Heart right ventricle (tissue), 16 donors: Measurements from ENCODE around the gene EGFLAM. TPM values are rescaled to one million over a fixed set of nuclear protein-coding genes. Genes with fewer than 3 reads are reported as not detected.

Experiments
- ATAC-seq, 8 donors: fragments of 200-7000 bp; cut with Tn5 transposase; one replicate each; pipeline ENCODE4 v1.9.1; 2020; ENCODE audit warnings: mild to moderate bottlenecking in 8 of 8, moderate library complexity in 8 of 8, moderate number of reproducible peaks in 1 of 8
- DNase-seq, 2 donors: peaks; one replicate each; pipeline ENCODE4 v3.0.0-alpha.2; 2020
- H3K27ac ChIP-seq, 10 donors: fragments of 200-600 bp; sonication (generic) in 2 of 10; one replicate each; pipeline versions ENCODE4 v1.5.0 to v1.8.0; 2020 to 2022; ENCODE audit warnings: mild to moderate bottlenecking in 3 of 10
- H3K27me3 ChIP-seq, 7 donors: fragments of 200-600 bp; one replicate each; pipeline ENCODE4 v1.8.0; 2021 to 2022; ENCODE audit warnings: mild to moderate bottlenecking in 2 of 7
- H3K36me3 ChIP-seq, 9 donors: fragments of 200-600 bp; sonication (generic) in 1 of 9; one replicate each; pipeline versions ENCODE4 v1.5.0 to v1.8.0; 2020 to 2022; ENCODE audit warnings: mild to moderate bottlenecking in 2 of 9
- H3K4me1 ChIP-seq, 9 donors: fragments of 200-600 bp; sonication (generic) in 1 of 9; one replicate each; pipeline versions ENCODE4 v1.5.0 to v1.8.0; 2020 to 2022; ENCODE audit warnings: mild to moderate bottlenecking in 4 of 9
- H3K4me3 ChIP-seq, 10 donors: fragments of 200-600 bp; sonication (generic) in 2 of 10; one replicate each; pipeline versions ENCODE4 v1.5.0 to v1.8.0; 2020 to 2022; ENCODE audit warnings: mild to moderate bottlenecking in 7 of 10, moderate library complexity in 2 of 10
- H3K9me3 ChIP-seq, 11 donors: fragments of 200-600 bp in 10 of 11; sonication (generic) in 2 of 11; one replicate each; pipeline versions ENCODE4 v1.5.0 to v1.8.0; 2013 to 2022; ENCODE audit warnings: mild to moderate bottlenecking in 2 of 11, control low read depth in 1 of 11, moderate library complexity in 1 of 11
- WGBS, 2 donors: extraction: QIAGEN DNeasy Blood & Tissue Kit; methylation state at CpG; one replicate each; pipeline ENCODE4 v1.1.7; 2013; ENCODE audit warnings: inconsistent platforms in 1 of 2; 5-methylcytosine and 5-hydroxymethylcytosine counted together
- intact Hi-C, 10 donors: fragments of 100-400 bp; cut with DNase I; formaldehyde crosslinking; loops; one replicate each; pipeline versions ENCODE4 v1.11.1 to v1.14.2; 2022
- polyA plus RNA-seq, 2 donors: library from polyadenylated mRNA; stranded (reverse); fragments of 200-250 nt; gene quantifications; one replicate each; pipeline ENCODE4 v1.2.3, GENCODE V29; 2013
- total RNA-seq, 10 donors: library from RNA; stranded (reverse); fragmentation: NEBNext Ultra II Directional in 3 of 10; extraction: Animal tissue kit (Norgen Biotek cat#: 25700) in 3 of 10; gene quantifications; one replicate each; pipeline versions ENCODE4 v1.2.1 to v1.2.4, GENCODE V29; 2021 to 2023
- TF ChIP-seq, protein P1 (sequence below), 9 donors: fragments of 200-600 bp; sonication (generic) in 2 of 9; IDR thresholded peaks; one replicate each; pipeline versions ENCODE4 v1.5.0 to v1.8.0; 2021 to 2022; ENCODE audit warnings: antibody characterized with exemption in 9 of 9, mild to moderate bottlenecking in 5 of 9, moderate library complexity in 1 of 9
- donor health status: Arrhythmogenic right ventricular cardiomyopathy.
- donor health status: ischemic (EF 13 %, LVEDD 7.1; RV severe dilation, severe dysfunction).
- donor health status: healthy with polysubstance abuse.
- donor health status: DM: no; HTN: yes; CAD: no.
- donor health status: DM: no; HTN: no; CAD: no.
- donor health status: ischemic (EF 25% LVEDD 6.9; RV normal size, moderate dysfunction).
- donor health status: ischemic (EF 25% LVEDD 5.7; RV mildly dilated, moderate dysfunction).
- donor health status: healthy.
- donor health status: DM: yes; HTN: yes; CAD: no.
- donor health status: Ischemic cardiomyopathy.
- donor health status: ischemic (EF 35%, LVEDD 5.7; RV mildly dilated, moderate dysfunction).
- donor health status: nonischemic (EF 11% LVEDD 7.7; RV severe dilation, severe dysfunction).
- donor health status: DM: yes; HTN: yes; CAD: no.
- donor health status: PGD.
- donor health status: ischemic (EF 29% LVEDD 5.4; RV normal size, mild dysfunction).
- donor health status: nonischemic (EF 23%, LVEDD 6.1; RV moderate dilation, normal function).

EGFLAM gene
- total and polyA plus RNA-seq, 12 donors = 3.4 to 15.3 (median 7.6) TPM

DNA sequence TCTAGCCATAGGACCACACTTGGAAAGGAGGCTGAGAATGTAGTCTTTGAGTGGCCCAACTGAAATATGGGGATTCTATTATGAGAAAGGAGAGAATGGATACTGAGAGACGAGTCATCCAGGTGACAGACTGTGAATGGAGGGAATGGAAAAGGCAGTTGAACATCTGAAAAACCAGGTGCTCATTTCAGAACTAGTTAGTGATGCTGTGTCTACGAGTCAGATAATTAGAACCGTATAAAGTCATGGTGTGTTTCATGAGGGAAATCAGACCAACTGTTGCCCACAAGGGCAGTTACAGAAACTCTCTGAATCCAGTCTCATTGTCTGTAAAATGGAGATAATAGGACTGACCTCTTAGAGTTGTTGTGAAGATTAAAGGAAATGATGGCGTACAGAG lies 86.5 kb downstream of the EGFLAM start:
- intact Hi-C loops = no loop called here
- Histone ChIP-seq H3K4me3 (no peak overlapping the region), H3K9me3 (no peaks in the 10 kb centered on the region), H3K27ac (no peak overlapping the region), H3K36me3 (no peaks in the 10 kb centered on the region), H3K27me3 (peaks cover 0 to 29% (median 14%) of the 10 kb centered on the region in 7 donors), H3K4me1 (no peaks in the 10 kb centered on the region)
- no peak for ATAC-seq
- TF ChIP-seq, protein P1, sequence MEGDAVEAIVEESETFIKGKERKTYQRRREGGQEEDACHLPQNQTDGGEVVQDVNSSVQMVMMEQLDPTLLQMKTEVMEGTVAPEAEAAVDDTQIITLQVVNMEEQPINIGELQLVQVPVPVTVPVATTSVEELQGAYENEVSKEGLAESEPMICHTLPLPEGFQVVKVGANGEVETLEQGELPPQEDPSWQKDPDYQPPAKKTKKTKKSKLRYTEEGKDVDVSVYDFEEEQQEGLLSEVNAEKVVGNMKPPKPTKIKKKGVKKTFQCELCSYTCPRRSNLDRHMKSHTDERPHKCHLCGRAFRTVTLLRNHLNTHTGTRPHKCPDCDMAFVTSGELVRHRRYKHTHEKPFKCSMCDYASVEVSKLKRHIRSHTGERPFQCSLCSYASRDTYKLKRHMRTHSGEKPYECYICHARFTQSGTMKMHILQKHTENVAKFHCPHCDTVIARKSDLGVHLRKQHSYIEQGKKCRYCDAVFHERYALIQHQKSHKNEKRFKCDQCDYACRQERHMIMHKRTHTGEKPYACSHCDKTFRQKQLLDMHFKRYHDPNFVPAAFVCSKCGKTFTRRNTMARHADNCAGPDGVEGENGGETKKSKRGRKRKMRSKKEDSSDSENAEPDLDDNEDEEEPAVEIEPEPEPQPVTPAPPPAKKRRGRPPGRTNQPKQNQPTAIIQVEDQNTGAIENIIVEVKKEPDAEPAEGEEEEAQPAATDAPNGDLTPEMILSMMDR (IDR thresholded peaks at IDR 0.05) = no peak
- 86 to 90% methylated on average over 4 of the region's 4 CpGs for WGBS, 2 donors
- no peak for DNase-seq

DNA sequence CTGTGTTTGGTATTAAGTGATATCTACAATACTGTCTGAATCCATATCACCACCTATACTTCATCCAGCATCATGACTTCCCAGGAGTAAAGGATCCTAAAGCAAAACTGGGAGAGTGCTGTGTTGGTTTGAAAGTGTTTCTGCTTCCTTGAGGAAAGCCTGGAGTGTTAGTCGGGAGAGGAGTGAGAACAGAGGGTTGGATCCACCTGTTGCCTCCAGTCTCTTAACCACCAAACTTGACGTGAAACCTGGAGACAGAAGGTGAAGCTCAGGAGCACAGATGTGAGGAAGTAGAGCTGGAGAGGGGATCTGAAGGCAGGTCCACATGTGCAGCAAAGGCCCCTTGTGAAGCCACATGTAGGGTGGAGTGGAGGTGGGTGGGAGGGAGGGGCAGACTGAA lies 88.2 kb downstream of the EGFLAM start:
- peaks cover 0 to 20% (median 10%) of the 10 kb centered on the region in 7 donors for H3K27me3 ChIP-seq
- no peaks in the 10 kb centered on the region for H3K9me3 ChIP-seq
- no peak for DNase-seq
- 93% methylated on average over 2 of the region's 2 CpGs for WGBS, 2 donors
- no peak for ATAC-seq
- H3K27ac ChIP-seq = no peak overlapping the region
- no peaks in the 10 kb centered on the region for H3K36me3 ChIP-seq
- peaks cover 0 to 5% (median 0%) of the 10 kb centered on the region in 9 donors for H3K4me1 ChIP-seq
- intact Hi-C loops = no loop called here
- H3K4me3 ChIP-seq = no peak overlapping the region
- TF ChIP-seq, protein P1 (IDR thresholded peaks at IDR 0.05) = no peak

DNA sequence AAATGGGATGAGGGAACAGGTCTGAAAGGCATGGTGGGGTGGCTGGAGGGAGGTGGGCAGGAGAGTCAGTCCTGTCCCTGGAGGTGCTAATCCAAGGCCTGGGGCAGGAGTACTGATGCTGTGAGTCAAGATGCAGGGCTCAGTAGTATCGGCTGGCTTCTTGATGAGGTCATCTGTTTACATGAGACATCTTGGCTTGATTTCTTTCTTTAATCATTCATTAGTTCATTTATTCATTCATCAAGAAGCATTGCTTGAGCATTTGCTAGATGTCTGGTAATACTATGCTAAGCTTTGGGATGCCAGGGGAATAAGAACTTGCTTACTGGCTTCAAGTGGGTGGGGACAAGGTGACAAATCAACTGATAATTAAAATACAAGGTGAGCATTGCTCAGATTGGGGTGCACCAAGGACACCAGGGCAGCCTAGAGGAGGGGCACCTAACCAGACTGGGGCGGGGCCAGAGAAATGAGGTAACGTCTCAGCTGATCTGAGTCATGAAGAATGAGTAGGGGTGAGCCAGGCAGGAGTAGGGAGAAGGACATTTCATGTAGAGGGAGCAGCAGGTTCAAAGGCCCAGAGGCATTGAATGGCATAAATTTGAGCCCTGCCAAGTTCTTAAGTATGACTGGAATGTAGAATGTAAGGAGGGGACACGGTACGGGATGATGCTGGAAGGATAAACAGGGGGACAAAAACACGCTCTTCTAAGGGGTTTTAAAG lies 88.8 kb downstream of the EGFLAM start:
- DNase-seq = no peak
- no peaks in the 10 kb centered on the region for H3K9me3 ChIP-seq
- no peak overlapping the region for H3K27ac ChIP-seq
- ATAC-seq = no peak
- WGBS, 2 donors = 81 to 83% methylated on average over 6 of the region's 6 CpGs
- intact Hi-C loops = no loop called here
- H3K27me3 ChIP-seq = peaks cover 0 to 17% (median 5%) of the 10 kb centered on the region in 7 donors
- H3K36me3 ChIP-seq = no peaks in the 10 kb centered on the region
- TF ChIP-seq, protein P1 (IDR thresholded peaks at IDR 0.05) = no peak
- no peak overlapping the region for H3K4me3 ChIP-seq
- H3K4me1 ChIP-seq = peaks cover 0 to 5% (median 0%) of the 10 kb centered on the region in 9 donors

DNA sequence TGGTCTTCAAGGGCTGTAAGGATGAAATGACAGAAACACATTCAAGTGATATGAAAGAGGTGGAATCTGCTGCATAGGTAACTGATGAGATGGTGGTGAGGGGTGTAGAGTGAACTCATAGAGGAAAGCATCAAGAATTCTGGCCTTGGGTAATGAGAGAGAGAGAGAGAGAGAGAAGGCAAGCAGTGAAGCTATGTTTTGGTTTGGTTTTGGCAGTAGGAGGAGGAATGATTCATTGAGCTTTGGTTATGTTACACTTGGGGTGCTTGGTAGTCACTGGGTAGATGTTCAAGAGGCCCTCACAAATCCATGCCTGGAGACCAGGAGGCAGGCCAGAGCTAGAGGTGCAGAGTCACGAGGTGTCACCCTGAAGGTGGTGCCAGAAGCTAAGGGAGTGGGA lies 89.5 kb downstream of the EGFLAM start:
- no peaks in the 10 kb centered on the region for H3K9me3 ChIP-seq
- H3K36me3 ChIP-seq = no peaks in the 10 kb centered on the region
- TF ChIP-seq, protein P1 (IDR thresholded peaks at IDR 0.05) = no peak
- H3K4me3 ChIP-seq = no peak overlapping the region
- H3K27ac ChIP-seq = no peak overlapping the region
- 82 to 95% methylated on average over 1 of the region's 1 CpG for WGBS, 2 donors
- no peak for DNase-seq
- ATAC-seq = no peak
- H3K27me3 ChIP-seq = peaks cover 0 to 13% (median 3%) of the 10 kb centered on the region in 7 donors
- peaks cover 0 to 5% (median 0%) of the 10 kb centered on the region in 9 donors for H3K4me1 ChIP-seq
- intact Hi-C loops = no loop called here
